Sciatic nerve (tissue), 2 donors: ENCODE results near the gene ARHGAP42. TPM values are rescaled to one million over a fixed set of nuclear protein-coding genes. Genes with fewer than 3 reads are reported as not detected.
"Not testable (repeated sequence)": the region's sequence is repeated elsewhere in the genome, so short reads cannot be mapped to it uniquely, and the experiment has no call there.

Experiments used
- ATAC-seq: fragments of 200-7000 bp; cut with Tn5 transposase; one replicate; pipeline ENCODE4 v1.9.1; 2020; ENCODE audit warnings: mild to moderate bottlenecking, moderate library complexity
- DNase-seq: peaks from one replicate; pipeline ENCODE4 v3.0.0-alpha.2; 2020; ENCODE audit warnings: low spot score
- intact Hi-C: fragments of 100-400 bp; cut with DNase I; formaldehyde crosslinking; loops from one replicate; pipeline ENCODE4 v1.14.2; 2022
- total RNA-seq: library from RNA; stranded (reverse); fragmentation: NEBNext Ultra II Directional; extraction: Animal tissue kit (Norgen Biotek cat#: 25700); gene quantifications from one replicate; pipeline ENCODE4 v1.2.1, GENCODE V29; 2021
- donor health status: DM: no; HTN: no; CAD: no.
- donor health status: DM: no; HTN: no; CAD: no.

Gene ARHGAP42
- total RNA-seq, 1 donor from 2014 or later, result 120 TPM

- ATAC-seq, result no peak
- DNase-seq, result no peak
- intact Hi-C loops, result no loop called here
Measured at GRCh38 chr11:100746448-100746847, 59.4 kb downstream of the ARHGAP42 start.

GRCh38 chr11:100748153-100748552, 61.1 kb downstream of the ARHGAP42 start:
- DNase-seq (no peak), ATAC-seq (no peak)
- intact Hi-C loops, result no loop called here

GRCh38 chr11:100749887-100750565, 62.9 kb downstream of the ARHGAP42 start:
- DNase-seq, intact Hi-C loops, ATAC-seq: not testable (repeated sequence)

- ATAC-seq, intact Hi-C loops, DNase-seq: not testable (repeated sequence)
Measured at GRCh38 chr11:100750566-100750891, 63.4 kb downstream of the ARHGAP42 start.

GRCh38 chr11:100752371-100753171, 65.5 kb downstream of the ARHGAP42 start:
- intact Hi-C loops, result no loop called here
- ATAC-seq, result peak; percentile 31

GRCh38 chr11:100753172-100753543, 66.1 kb downstream of the ARHGAP42 start:
- peak; percentile 29 for ATAC-seq
- DNase-seq, result no peak
- intact Hi-C loops, result no loop called here

More at GRCh38 chr11:100752371-100753171, 65.5 kb downstream of the ARHGAP42 start:
- DNase-seq, result no peak

DNA sequence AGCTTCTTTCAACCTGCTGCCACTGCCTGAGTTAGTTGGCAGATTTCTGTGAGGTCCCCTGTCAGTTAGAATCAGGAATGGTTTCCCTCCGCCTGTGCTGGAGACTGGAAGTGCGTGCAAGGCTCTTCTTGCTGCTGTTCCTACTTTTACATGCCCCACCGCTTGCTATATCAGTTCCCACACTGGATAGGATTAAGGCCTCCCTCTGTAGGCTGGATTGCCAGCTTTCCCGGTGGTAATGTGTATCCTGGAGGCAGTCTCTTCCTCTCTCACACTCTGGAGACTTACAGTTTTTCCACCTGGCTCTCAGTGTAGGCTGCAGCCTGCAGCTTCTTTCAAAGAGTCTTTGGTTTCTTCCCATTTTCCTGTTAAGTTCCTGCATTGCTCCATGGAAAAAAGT, 66.5 kb downstream of the ARHGAP42 start:
- ATAC-seq (peak; percentile 61), DNase-seq (no peak)
- intact Hi-C loops, result no loop called here

DNA sequence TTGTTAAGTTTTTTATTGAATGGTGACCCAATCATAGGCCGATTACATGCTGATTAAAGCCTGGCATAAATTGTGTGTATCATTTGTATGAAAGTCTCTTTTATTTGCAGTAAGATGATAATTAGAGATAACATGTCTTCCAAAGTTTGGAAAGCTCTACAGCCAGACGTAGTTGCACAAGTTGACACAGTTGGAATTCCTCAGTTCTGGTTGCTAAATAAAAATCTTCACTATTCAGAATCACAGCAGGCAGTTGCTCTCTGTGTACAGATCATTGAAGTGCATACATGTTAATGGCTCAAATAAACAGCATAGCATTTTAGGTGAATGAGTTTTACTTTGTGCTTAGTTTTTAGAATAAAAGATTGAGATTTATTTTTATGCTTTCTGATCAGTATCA, 69.5 kb downstream of the ARHGAP42 start:
- ATAC-seq (no peak), DNase-seq (no peak)
- intact Hi-C loops, result no loop called here

DNA sequence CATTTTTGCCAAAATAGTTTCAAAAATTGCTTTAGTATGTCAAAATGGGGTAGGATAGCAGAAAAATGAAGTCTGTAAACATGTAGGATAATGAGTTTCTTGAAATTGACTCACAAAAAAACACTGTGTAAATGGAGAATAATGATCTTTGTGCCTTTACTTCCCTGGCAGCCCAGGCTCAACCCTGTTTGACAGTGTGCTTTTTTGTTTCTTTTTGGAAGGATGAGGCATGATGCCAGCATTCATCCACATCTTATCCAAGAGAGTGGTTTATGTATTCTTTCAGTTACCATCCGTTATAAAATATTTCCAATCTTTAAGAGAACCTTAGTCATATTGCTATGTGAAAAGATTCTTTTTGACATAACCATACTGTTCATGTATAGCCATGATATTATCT, 70.6 kb downstream of the ARHGAP42 start:
- ATAC-seq (no peak), DNase-seq (no peak)
- intact Hi-C loops, result no loop called here

- ATAC-seq (no peak), DNase-seq (no peak)
- intact Hi-C loops, result no loop called here
Measured at GRCh38 chr11:100759106-100759505, 72.0 kb downstream of the ARHGAP42 start.

DNA sequence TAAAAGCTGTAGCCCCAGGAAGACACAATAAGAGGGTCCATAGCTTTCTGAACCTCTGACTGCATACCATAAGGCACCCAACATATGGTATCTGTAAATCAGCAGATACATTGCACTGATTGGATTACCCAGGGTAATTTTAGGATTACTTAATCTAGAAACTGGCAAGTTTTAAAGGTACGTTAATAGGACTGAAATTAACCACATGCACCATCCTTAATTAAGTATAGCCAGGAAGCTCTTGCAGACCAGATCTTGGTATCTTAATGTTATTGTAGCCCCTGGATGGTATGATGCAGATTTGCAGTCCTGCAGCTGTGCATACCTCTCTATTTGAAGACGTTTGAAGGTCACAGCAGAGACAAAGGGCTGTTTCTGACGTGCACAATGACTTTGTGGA, 72.8 kb downstream of the ARHGAP42 start:
- intact Hi-C loops, result no loop called here
- DNase-seq (no peak), ATAC-seq (no peak)

DNA sequence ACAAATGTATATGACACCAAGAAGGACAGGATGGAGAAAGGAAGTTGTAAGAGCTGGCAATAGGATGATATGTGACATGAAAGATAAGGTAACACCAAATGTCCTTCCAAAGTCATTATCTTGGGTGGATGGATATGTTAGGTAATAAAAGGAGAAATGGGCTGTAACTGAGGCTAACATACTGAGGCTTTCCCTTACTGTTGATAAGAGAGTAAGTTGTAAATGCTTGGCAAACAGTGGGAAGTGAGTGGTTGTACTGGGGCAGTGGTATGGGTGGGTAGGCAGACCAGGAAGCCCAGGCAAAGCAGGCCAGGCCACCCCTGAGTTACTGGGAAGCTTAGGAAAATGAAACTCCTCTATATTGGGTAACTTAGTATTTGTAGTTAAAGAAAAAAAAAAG, 73.7 kb downstream of the ARHGAP42 start:
- ATAC-seq (no peak), DNase-seq (no peak)
- intact Hi-C loops, result no loop called here

- peak; percentile 72 for ATAC-seq
- DNase-seq, result no peak
- intact Hi-C loops, result no loop called here
Measured at GRCh38 chr11:100761841-100762240, 74.8 kb downstream of the ARHGAP42 start.

- DNase-seq (no peak), ATAC-seq (no peak)
- intact Hi-C loops, result no loop called here
Measured at GRCh38 chr11:100766764-100767163, 79.7 kb downstream of the ARHGAP42 start.

DNA sequence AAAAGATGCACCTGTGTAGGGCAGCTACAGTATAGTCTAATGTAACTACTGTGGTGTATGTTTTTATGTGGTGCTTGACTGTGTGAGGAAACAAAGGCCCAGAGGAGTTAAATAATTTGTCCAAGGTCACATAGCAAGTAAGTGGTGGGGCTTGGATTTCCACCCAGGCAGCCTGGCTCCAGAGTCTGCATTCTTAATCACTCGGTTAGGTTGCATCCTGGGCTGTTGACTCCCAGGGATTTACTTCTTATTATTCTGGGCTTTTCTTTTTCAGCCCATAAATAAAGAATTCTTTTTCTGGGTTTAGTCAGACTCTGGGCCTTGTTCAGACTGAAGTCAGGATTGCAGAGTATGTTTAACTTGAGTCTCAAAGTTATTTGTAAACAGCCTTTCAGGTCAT, 82.1 kb downstream of the ARHGAP42 start:
- DNase-seq (no peak), ATAC-seq (peak; percentile 56)
- intact Hi-C loops, result no loop called here

- no peak for ATAC-seq
- intact Hi-C loops, result no loop called here
Measured at GRCh38 chr11:100769617-100770016, 82.5 kb downstream of the ARHGAP42 start.

DNA sequence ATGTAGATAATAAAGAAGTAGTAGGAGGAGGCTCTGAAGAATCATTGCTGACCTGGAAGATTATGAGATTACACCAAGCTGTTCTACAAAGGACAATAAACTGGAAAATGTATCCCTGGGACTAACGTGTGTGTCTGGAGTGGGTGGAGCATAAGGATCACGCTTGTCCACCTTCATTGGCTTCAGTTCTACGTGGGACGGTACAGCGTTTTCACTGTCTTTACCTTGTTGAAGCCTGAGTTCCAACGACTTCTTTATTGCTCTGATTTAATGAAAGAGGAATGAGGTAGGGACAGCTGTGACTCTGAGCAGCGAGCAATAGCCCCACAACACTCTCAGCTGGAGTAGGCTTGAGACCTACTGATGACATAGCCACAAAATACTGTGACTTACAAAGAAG, 87.0 kb downstream of the ARHGAP42 start:
- no peak for DNase-seq
- intact Hi-C loops, result no loop called here
- ATAC-seq, result no peak

More at GRCh38 chr11:100769617-100770016, 82.5 kb downstream of the ARHGAP42 start:
- no peak for DNase-seq

DNA sequence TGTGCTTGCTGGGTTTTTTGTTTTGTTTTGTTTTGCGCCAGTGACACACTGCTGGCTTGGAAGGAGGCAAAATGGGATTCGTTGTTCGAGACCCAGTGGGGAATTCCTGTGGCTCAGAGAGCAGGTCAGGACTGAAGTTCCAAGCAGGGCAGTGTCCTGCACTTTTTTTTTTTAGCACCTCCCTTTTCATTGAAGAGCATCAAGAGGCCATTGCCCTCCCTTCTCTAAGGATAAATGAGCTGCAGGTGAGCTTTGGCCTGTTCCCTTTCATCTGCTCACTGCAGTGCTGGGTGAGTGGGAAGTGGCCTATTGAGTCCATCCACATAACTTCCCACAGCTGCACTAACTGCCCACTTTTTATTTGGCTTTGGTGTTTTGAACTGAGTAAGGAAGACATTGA, 87.8 kb downstream of the ARHGAP42 start:
- ATAC-seq (peak; percentile 60), DNase-seq (no peak)
- intact Hi-C loops, result no loop called here

DNA sequence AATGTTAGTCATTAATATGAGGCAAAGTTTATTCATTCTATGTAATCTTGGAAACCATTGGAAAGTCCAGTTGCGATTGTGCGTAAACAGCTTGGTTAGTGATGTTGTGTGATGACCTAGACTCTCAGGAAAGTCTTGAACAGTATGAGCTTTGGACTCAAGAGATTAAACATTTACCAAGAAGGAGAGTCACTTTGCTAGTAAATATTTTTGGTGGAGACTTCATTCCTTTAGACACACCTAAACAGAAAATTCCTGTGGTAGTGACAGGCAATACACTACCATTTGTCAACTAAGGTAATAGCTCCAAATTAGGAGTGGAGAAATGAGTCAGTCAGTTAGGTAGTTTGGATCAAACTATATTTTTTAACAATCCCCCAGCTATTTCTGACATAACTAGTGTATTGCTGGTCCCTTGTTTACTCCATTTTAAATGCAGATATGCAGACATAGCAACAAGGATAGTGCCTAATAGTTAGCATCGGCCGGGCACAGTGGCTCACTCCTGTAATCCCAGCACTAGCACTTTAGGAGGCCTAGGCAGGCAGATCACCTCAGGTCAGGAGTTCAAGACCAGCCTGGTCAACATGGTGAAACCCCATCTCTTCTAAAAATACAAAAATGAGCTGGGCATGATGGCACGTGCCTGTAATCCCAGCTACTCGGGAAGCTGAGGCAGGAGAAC, 89.3 kb downstream of the ARHGAP42 start:
- intact Hi-C loops, result no loop called here
- ATAC-seq (peak; percentile 71), DNase-seq (no peak)

DNA sequence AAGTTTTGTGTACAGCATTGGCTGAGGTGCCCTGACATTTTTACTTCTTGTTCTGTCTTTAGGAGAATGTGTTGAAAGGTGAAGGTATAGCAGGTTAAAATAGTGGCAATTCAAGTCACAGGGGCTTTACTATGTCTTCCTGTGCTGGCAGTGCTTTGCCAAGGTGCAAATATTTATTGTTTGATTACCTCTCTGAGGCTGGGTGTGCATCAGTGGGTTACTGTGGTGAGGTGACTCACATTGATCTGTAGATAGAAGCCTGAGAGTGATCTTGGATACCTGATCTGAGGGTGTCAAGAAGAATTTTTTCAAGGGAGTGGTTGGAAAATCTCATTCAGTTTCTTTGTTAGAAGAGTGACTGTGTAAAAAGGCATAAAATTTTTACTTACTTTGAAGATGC, 90.0 kb downstream of the ARHGAP42 start:
- intact Hi-C loops, result no loop called here

More for the DNA sequence above, 90.0 kb downstream of the ARHGAP42 start:
- DNase-seq (no peak), ATAC-seq (no peak)
